VCaP (cell line): ENCODE results near the gene BYSL.

Experiments
- H3K27ac ChIP-seq: fragments of 450-650 bp; 2 replicates; pipeline ENCODE4 v1.5.1; 2017
- TF ChIP-seq, protein P1 (sequence below): fragments of 450-650 bp; conservative IDR thresholded peaks from 2 replicates; pipeline ENCODE4 v1.5.1; 2017; ENCODE audit warnings: mild to moderate bottlenecking, moderate library complexity

The BYSL gene

DNA sequence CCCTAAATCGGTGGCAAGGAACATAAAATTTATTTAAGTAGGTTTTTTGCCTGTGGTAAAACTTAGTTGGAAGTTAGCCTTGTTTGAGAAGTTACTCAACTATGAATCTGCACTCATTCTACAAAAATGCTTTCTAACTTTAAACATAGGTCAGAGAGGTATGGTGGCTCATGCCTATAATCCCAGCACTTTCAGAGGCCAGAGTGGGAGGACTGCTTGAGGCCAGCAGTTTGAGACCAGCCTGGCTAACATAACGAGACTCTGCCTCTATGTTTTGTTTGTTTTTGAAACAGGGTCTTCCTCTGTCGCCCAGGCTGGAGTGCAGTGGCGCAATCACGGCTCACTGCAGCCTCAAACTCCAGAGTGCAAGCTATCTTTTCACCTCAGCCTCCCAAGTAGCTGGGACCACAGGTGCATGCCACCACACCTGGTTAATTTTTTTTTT lies 42.3 kb upstream of the BYSL start:
- no peak overlapping the region for H3K27ac ChIP-seq
- TF ChIP-seq, protein P1, sequence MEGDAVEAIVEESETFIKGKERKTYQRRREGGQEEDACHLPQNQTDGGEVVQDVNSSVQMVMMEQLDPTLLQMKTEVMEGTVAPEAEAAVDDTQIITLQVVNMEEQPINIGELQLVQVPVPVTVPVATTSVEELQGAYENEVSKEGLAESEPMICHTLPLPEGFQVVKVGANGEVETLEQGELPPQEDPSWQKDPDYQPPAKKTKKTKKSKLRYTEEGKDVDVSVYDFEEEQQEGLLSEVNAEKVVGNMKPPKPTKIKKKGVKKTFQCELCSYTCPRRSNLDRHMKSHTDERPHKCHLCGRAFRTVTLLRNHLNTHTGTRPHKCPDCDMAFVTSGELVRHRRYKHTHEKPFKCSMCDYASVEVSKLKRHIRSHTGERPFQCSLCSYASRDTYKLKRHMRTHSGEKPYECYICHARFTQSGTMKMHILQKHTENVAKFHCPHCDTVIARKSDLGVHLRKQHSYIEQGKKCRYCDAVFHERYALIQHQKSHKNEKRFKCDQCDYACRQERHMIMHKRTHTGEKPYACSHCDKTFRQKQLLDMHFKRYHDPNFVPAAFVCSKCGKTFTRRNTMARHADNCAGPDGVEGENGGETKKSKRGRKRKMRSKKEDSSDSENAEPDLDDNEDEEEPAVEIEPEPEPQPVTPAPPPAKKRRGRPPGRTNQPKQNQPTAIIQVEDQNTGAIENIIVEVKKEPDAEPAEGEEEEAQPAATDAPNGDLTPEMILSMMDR = no peak

DNA sequence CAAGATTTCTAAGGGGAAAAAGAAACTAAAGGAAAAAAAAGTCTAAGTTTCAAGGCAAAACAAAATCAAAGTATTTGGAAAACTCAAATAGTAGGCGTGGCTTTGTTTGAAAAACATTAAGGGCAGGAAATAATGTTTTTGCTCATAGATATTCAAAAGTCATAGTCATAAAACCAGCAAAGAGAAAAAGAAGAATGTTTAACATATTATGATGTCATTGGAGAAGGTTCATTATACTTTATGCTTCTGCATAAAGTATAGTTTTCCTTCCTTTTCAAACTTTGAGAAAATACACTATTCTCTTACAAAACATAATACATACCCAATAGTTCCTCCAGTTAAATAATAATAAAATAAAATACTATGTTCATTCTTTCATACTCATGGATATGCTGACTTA lies 39.8 kb upstream of the BYSL start:
- TF ChIP-seq, protein P1 = no peak

DNA sequence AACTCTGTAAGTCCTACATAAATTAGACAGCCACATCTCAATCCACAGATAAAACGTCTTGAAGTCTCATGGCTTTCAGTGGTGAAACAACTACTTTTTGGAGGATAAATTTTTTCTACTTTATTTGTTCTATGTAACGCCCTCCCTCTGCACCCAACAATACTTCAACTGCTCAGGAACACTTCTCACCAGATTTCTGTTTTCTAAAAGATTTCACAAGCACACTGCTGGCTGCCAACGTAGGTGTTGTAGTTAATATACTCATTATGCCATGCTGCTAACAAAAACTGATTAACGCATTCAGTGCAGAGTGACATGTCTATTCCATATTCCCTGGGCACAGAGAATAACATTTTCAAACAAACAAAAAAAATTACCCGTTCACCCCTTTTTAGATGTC lies 36.3 kb upstream of the BYSL start:
- TF ChIP-seq, protein P1 = no peak
- no peak overlapping the region for H3K27ac ChIP-seq

More for the DNA sequence above, 39.8 kb upstream of the BYSL start:
- H3K27ac ChIP-seq = no peak overlapping the region

DNA sequence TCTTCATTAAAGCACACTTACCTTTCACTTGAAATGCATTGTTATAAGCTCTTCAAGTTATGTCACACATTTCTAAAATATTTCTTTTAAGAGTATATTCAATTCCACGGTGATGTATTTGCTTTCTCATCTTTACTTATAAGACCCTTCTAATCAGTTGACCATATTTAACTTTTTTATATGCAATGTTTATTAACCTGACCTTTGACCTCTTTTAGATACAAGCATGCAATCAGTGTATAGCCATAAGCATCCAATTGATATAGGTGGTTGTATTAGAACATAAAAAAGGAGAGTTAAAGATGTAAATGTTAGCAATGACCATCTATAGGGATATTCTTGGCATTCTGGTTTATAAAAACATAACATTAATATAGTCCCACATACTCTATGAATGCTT lies 35.4 kb upstream of the BYSL start:
- no peak overlapping the region for H3K27ac ChIP-seq
- TF ChIP-seq, protein P1 = no peak

DNA sequence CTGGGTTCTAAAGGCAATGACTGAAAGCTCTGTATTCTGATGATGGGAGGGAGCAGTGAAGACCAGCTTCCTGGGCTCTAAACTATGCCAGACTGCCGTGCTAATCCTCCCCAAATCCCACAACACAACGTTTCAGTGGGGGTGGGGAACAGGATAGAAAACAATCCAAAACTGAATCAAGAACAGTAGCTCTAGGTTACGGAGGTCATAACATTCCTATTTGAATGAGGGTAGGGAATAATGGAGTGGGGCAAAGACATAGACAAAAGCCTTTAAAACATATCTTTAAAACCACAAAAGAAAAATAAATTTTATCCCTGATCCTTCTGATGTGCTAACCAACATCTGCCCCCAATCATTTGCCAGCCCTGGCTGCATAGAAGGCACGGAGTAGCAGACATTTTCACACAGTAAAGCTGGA lies 34.0 kb upstream of the BYSL start:
- no peak overlapping the region for H3K27ac ChIP-seq
- TF ChIP-seq, protein P1 = no peak

DNA sequence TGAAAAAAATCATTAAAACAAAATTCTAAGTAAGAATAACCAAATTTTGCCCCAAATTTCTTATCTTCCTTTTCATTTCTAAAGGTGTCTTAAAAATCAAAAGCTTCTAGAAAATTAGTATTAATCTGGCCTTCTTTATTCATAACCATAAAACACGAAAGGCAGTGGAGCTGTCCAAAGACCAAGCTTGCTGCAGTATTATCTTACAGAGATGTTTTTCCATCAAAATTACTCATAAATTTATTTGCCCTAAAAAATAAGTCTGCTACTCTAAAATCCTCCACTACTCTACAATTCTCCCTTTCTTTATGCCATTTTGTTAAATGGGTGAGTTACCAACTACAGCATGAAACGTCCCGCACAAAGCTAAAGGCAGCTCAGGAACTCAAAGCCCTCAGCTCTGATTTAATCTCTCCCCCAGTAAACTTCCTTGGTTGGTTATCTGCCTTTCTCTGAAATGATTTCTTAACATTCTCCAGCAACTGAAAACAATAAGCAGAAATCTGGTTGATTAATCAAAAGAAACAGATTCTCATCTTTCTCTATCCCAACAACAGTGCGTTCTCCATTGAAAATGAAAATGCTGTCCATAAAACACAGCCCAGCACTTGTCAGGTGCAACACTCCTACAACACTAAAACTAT lies 28.3 kb upstream of the BYSL start:
- no peak overlapping the region for H3K27ac ChIP-seq
- TF ChIP-seq, protein P1 = no peak

DNA sequence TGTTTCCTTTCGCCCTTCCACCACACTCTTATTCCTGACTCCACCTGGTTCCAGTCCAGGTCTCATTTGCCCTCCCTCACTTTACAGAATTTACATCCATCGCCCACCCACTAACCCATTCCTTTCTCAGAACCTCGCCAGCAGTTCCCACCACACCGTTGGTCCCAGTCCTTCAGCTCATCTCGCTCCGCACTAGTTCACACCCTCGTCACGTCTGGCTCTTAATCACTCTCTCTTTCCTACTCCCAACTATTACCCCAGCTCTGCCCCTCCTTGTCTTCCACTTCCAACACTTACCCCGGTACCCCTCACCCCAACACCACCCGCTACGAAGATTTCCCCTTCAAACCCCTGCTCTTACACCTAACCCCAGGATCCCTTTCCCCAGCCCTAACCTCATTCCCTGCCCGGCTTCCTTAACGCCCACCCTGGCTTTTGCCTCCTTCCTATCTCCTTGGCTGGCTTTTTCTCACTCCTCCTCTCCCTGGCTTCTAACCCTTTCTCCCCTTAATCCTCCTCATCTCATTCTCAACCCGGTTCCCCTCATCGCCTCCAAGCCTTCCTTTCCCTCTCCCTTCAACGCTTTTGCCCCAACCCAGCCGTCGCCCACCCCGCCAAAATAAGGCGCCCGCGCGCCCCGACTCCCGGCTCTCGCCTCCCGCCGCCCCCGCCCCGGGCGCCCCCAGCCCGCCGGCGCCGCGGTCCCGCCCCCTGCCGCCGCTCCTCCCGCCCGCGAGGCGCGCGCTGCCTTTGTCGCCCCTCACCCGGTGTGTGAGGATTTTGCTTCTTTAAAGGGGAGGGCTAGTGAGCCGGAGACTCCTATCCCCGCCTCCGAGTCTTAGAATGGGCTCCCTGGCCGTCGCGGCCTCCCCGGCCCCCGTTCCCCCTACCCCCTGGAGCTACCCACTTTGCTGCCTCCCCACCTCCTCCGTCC lies 26.7 kb upstream of the BYSL start:
- H3K27ac ChIP-seq = peak overlapping the region; percentile 65
- TF ChIP-seq, protein P1 = no peak
